Epithelial cell of proximal tubule (primary cell): ENCODE data around the gene ANKRD49. TPM values are rescaled to one million over a fixed set of nuclear protein-coding genes. Genes with fewer than 3 reads are reported as not detected.

Experiments used
- DNase-seq: peaks from one replicate; pipeline ENCODE4 v3.0.0-alpha.2; 2011; ENCODE audit warnings: low read depth
- H3K4me3 ChIP-seq: 2 replicates; pipeline ENCODE4 v1.5.1; 2011; ENCODE audit warnings: low read depth, mild to moderate bottlenecking, low read length
- CTCF ChIP-seq: conservative IDR thresholded peaks from 2 replicates; pipeline ENCODE4 v1.5.1; 2012; ENCODE audit warnings: low read depth, mild to moderate bottlenecking, low read length
- total RNA-seq: library from RNA; depleted of rRNA; stranded (reverse); fragments of >200 nt; gene quantifications from 2 replicates; pipeline ENCODE4 v1.2.3, GENCODE V29; 2015

The ANKRD49 gene
- total RNA-seq, 1 donor from 2014 or later = 7.2 TPM

- no peak for TF ChIP-seq CTCF
Measured at GRCh38 chr11:94452988-94453387, 40.8 kb upstream of the ANKRD49 start.

GRCh38 chr11:94454301-94454700 lies 39.5 kb upstream of the ANKRD49 start:
- no peak overlapping the region for H3K4me3 ChIP-seq
- no peak for DNase-seq
- no peak for TF ChIP-seq CTCF

More at GRCh38 chr11:94452988-94453387, 40.8 kb upstream of the ANKRD49 start:
- DNase-seq = no peak
- H3K4me3 ChIP-seq = no peak overlapping the region

- H3K4me3 ChIP-seq = no peak overlapping the region
- no peak for DNase-seq
- TF ChIP-seq CTCF = no peak
Measured at GRCh38 chr11:94455861-94456260, 37.9 kb upstream of the ANKRD49 start.

- H3K4me3 ChIP-seq = no peak overlapping the region
- DNase-seq = no peak
- no peak for TF ChIP-seq CTCF
Measured at GRCh38 chr11:94457118-94458029, 36.4 kb upstream of the ANKRD49 start.

- no peak for DNase-seq
- no peak overlapping the region for H3K4me3 ChIP-seq
- TF ChIP-seq CTCF = no peak
Measured at GRCh38 chr11:94459576-94459975, 34.2 kb upstream of the ANKRD49 start.

- no peak for DNase-seq
- no peak for TF ChIP-seq CTCF
- no peak overlapping the region for H3K4me3 ChIP-seq
Measured at GRCh38 chr11:94469416-94469815, 24.4 kb upstream of the ANKRD49 start.
